KMS-11 (cell line): ENCODE data around the gene B4GALT3.

ENCODE experiments used
- H2AFZ ChIP-seq: fragments of 200-600 bp; sonication (generic); 2 replicates; pipeline ENCODE4 v1.6.1; 2016; ENCODE audit warnings: antibody characterized with exemption, mixed run types, low read depth
- H3K27ac ChIP-seq: fragments of 200-600 bp; sonication (generic); 2 replicates; pipeline ENCODE4 v1.6.1; 2016; ENCODE audit warnings: mild to moderate bottlenecking, mixed run types
- H3K27me3 ChIP-seq: fragments of 200-600 bp; sonication (generic); 2 replicates; pipeline ENCODE4 v1.6.1; 2017; ENCODE audit warnings: mild to moderate bottlenecking, low read depth, mixed run types, moderate library complexity; ENCODE audit not compliant: insufficient read depth
- H3K36me3 ChIP-seq: fragments of 200-600 bp; sonication (generic); 2 replicates; pipeline ENCODE4 v1.6.1; 2017; ENCODE audit warnings: mild to moderate bottlenecking, mixed run types; ENCODE audit not compliant: insufficient read depth
- H3K4me1 ChIP-seq: fragments of 200-600 bp; sonication (generic); 2 replicates; pipeline ENCODE4 v1.6.1; 2016; ENCODE audit warnings: mild to moderate bottlenecking, low read depth, mixed run types; ENCODE audit not compliant: poor library complexity, severe bottlenecking
- H3K4me2 ChIP-seq: fragments of 200-600 bp; sonication (generic); 2 replicates; pipeline ENCODE4 v1.7.0; 2016; ENCODE audit warnings: mild to moderate bottlenecking, mixed run types
- H3K4me3 ChIP-seq: fragments of 200-600 bp; sonication (generic); IDR thresholded peaks from 2 replicates; pipeline ENCODE4 v1.6.1; 2017; ENCODE audit warnings: low read depth, low read length, mixed read lengths; ENCODE audit not compliant: insufficient read depth
- H3K79me2 ChIP-seq: fragments of 200-600 bp; sonication (generic); 2 replicates; pipeline ENCODE4 v1.6.1; 2016; ENCODE audit warnings: low read depth, mixed run types; ENCODE audit not compliant: insufficient read depth
- H3K9ac ChIP-seq: fragments of 200-600 bp; sonication (generic); 2 replicates; pipeline ENCODE4 v1.6.1; 2016; ENCODE audit warnings: mild to moderate bottlenecking, mixed run types
- H4K20me1 ChIP-seq: fragments of 200-600 bp; sonication (generic); 2 replicates; pipeline ENCODE4 v1.6.1; 2016; ENCODE audit warnings: mild to moderate bottlenecking, mixed run types; ENCODE audit not compliant: insufficient read depth
- CTCF ChIP-seq: fragments of 200-600 bp; sonication (generic); conservative IDR thresholded peaks from 2 replicates; pipeline ENCODE4 v1.6.1; 2017; ENCODE audit warnings: low read depth, mild to moderate bottlenecking, antibody characterized with exemption, low read length, moderate library complexity, mixed read lengths

Gene B4GALT3

DNA sequence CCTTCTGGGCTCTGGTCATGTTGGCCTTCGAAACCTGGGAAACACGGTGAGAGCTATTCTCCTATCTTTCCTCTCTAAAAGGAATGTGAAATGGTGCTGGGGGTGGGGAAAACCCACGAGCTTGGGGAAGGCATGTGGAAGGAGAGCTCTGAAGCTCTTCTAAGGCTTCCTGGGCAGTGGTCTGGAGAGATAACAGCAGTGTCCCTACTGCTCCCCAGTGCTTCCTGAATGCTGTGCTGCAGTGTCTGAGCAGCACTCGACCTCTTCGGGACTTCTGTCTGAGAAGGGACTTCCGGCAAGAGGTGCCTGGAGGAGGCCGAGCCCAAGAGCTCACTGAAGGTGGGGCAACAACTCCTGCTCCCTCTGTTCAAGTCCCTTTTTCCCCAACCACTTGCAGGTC lies 15.3 kb downstream of the B4GALT3 start:
- TF ChIP-seq CTCF, result no peak
- Histone ChIP-seq H3K36me3 (no peaks in the 10 kb centered on the region), H3K4me2 (no peak overlapping the region), H3K4me1 (peaks cover 37% of the 10 kb centered on the region), H3K9ac (no peak overlapping the region), H2AFZ (no peak overlapping the region), H4K20me1 (no peaks in the 10 kb centered on the region), H3K79me2 (peaks cover 10% of the 10 kb centered on the region), H3K4me3 (no peak overlapping the region), H3K27ac (no peak overlapping the region), H3K27me3 (no peaks in the 10 kb centered on the region)

DNA sequence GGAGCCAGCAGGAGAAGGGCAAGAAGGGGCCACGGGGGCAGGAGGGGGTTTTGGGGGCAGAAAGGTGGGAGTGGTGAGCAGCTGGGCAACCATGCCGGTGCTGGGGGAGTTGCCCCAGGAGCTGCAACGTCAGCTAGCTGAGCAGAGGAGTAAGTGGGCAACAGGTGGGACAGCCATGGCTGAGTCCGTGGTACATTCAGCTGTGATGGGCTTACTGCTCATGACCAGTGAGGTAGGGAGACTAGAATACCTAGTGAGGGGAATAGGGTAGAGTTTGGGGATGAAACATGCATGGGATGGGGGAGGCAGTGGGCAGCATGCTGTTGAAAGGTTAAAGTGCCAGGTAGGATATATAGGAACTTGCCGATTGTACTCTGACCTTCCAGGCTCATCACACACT lies 15.7 kb downstream of the B4GALT3 start:
- no peak for TF ChIP-seq CTCF

DNA sequence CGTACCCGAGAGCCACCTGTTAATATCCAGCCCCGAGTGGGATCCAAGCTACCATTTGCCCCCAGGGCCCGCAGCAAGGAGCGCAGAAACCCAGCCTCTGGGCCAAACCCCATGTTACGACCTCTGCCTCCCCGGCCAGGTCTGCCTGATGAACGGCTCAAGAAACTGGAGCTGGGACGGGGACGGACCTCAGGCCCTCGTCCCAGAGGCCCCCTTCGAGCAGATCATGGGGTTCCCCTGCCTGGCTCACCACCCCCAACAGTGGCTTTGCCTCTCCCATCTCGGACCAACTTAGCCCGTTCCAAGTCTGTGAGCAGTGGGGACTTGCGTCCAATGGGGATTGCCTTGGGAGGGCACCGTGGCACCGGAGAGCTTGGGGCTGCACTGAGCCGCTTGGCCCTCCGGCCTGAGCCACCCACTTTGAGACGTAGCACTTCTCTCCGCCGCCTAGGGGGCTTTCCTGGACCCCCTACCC lies 16.6 kb downstream of the B4GALT3 start:
- Histone ChIP-seq H3K9ac (no peak overlapping the region), H3K79me2 (peaks cover 13% of the 10 kb centered on the region), H2AFZ (no peak overlapping the region), H3K4me1 (peaks cover 38% of the 10 kb centered on the region), H3K27me3 (no peaks in the 10 kb centered on the region), H3K4me3 (no peak overlapping the region), H3K27ac (no peak overlapping the region), H3K36me3 (no peaks in the 10 kb centered on the region), H3K4me2 (peak overlapping the region; percentile 98), H4K20me1 (no peaks in the 10 kb centered on the region)
- no peak for TF ChIP-seq CTCF

More for the DNA sequence above, 15.7 kb downstream of the B4GALT3 start:
- H3K4me3 ChIP-seq, result no peak overlapping the region
- no peak overlapping the region for H2AFZ ChIP-seq
- no peaks in the 10 kb centered on the region for H4K20me1 ChIP-seq
- H3K4me2 ChIP-seq, result no peak overlapping the region
- H3K36me3 ChIP-seq, result no peaks in the 10 kb centered on the region
- no peak overlapping the region for H3K9ac ChIP-seq
- no peak overlapping the region for H3K27ac ChIP-seq
- no peaks in the 10 kb centered on the region for H3K27me3 ChIP-seq
- H3K79me2 ChIP-seq, result peaks cover 10% of the 10 kb centered on the region
- peaks cover 35% of the 10 kb centered on the region for H3K4me1 ChIP-seq

DNA sequence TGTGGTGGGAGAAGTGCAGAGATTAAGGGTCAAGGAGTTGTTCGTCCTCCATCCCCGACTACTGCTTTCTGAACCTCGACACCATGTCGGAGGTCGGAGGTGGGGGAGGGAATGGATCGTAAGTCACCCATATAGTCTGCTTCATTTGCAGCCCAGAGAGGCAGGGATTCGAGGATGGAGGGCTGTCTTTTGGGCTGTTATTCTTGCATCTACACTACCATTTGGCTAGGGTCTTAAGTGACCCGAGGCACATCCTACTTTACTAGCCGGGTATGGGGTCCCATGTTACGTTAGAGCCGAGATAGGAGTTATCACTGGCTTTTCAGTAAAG lies 17.4 kb downstream of the B4GALT3 start:
- Histone ChIP-seq H3K9ac (peak overlapping the region; percentile 89), H3K4me1 (peaks cover 38% of the 10 kb centered on the region), H3K4me2 (peak overlapping the region; percentile 98), H3K4me3 (peak overlapping the region; percentile 99), H3K79me2 (peaks cover 21% of the 10 kb centered on the region), H2AFZ (peak overlapping the region; percentile 62), H4K20me1 (no peaks in the 10 kb centered on the region), H3K27me3 (no peaks in the 10 kb centered on the region), H3K27ac (peak overlapping the region; percentile 46), H3K36me3 (no peaks in the 10 kb centered on the region)
- no peak; the same call in 1 of the 2 replicates for TF ChIP-seq CTCF
